Measurements from ENCODE around the gene PRKCB. TPM values are rescaled to one million over a fixed set of nuclear protein-coding genes. Genes with fewer than 3 reads are reported as not detected.

The PRKCB gene
- total RNA-seq, 4 donors from 2014 or later = 7.7 to 40.0 (median 12.2) TPM

- Histone ChIP-seq H3K9me3 (no peaks in the 10 kb centered on the region), H3K36me3 (no peaks in the 10 kb centered on the region), H3K4me1 (no peaks in the 10 kb centered on the region), H3K27ac (no peak overlapping the region), H3K4me3 (no peak overlapping the region), H3K27me3 (no peaks in the 10 kb centered on the region)
- WGBS = 60% methylated on average over 8 of the region's 8 CpGs
- TF ChIP-seq EP300 (IDR thresholded peaks at IDR 0.05) (no peak), POLR2A (IDR thresholded peaks at IDR 0.05) (no peak), POLR2AphosphoS5 (IDR thresholded peaks at IDR 0.05) (no peak)
- TF ChIP-seq, protein P1, sequence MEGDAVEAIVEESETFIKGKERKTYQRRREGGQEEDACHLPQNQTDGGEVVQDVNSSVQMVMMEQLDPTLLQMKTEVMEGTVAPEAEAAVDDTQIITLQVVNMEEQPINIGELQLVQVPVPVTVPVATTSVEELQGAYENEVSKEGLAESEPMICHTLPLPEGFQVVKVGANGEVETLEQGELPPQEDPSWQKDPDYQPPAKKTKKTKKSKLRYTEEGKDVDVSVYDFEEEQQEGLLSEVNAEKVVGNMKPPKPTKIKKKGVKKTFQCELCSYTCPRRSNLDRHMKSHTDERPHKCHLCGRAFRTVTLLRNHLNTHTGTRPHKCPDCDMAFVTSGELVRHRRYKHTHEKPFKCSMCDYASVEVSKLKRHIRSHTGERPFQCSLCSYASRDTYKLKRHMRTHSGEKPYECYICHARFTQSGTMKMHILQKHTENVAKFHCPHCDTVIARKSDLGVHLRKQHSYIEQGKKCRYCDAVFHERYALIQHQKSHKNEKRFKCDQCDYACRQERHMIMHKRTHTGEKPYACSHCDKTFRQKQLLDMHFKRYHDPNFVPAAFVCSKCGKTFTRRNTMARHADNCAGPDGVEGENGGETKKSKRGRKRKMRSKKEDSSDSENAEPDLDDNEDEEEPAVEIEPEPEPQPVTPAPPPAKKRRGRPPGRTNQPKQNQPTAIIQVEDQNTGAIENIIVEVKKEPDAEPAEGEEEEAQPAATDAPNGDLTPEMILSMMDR (IDR thresholded peaks at IDR 0.05) = no peak
- DNase-seq (ENCODE audit: low spot score in 2 of 2) = no peak
Observed at GRCh38 chr16:23902748-23903414, 67.1 kb downstream of the PRKCB start.

GRCh38 chr16:23905027-23905426 lies 69.2 kb downstream of the PRKCB start:
- no peak for TF ChIP-seq POLR2AphosphoS5 (IDR thresholded peaks at IDR 0.05)
- TF ChIP-seq, protein P1 (IDR thresholded peaks at IDR 0.05) = no peak
- TF ChIP-seq POLR2A (IDR thresholded peaks at IDR 0.05) = no peak
- TF ChIP-seq EP300 (IDR thresholded peaks at IDR 0.05) = no peak
- 19% methylated on average over 8 of the region's 8 CpGs for WGBS
- no peaks in the 10 kb centered on the region for H3K36me3 ChIP-seq
- no peak overlapping the region for H3K4me3 ChIP-seq
- no peaks in the 10 kb centered on the region for H3K27me3 ChIP-seq
- no peak for DNase-seq (ENCODE audit: low spot score in 2 of 2)
- no peak overlapping the region for H3K27ac ChIP-seq
- no peaks in the 10 kb centered on the region for H3K4me1 ChIP-seq
- H3K9me3 ChIP-seq = no peaks in the 10 kb centered on the region

GRCh38 chr16:23907457-23907902 lies 71.7 kb downstream of the PRKCB start:
- H3K27ac ChIP-seq = no peak overlapping the region
- 47% methylated on average over 3 of the region's 5 CpGs for WGBS

GRCh38 chr16:23907903-23908302 lies 72.1 kb downstream of the PRKCB start:
- Histone ChIP-seq H3K9me3 (no peaks in the 10 kb centered on the region), H3K4me3 (no peak overlapping the region), H3K27ac (no peak overlapping the region), H3K36me3 (no peaks in the 10 kb centered on the region), H3K4me1 (no peaks in the 10 kb centered on the region), H3K27me3 (no peaks in the 10 kb centered on the region)
- TF ChIP-seq EP300 (IDR thresholded peaks at IDR 0.05) (no peak), POLR2AphosphoS5 (IDR thresholded peaks at IDR 0.05) (no peak), POLR2A (IDR thresholded peaks at IDR 0.05) (no peak)
- TF ChIP-seq, protein P1 (IDR thresholded peaks at IDR 0.05) = no peak
- 63% methylated on average over 7 of the region's 7 CpGs for WGBS
- DNase-seq (ENCODE audit: low spot score in 2 of 2) = no peak

More at GRCh38 chr16:23907457-23907902, 71.7 kb downstream of the PRKCB start:
- H3K4me1 ChIP-seq = no peaks in the 10 kb centered on the region
- H3K36me3 ChIP-seq = no peaks in the 10 kb centered on the region
- no peak overlapping the region for H3K4me3 ChIP-seq
- no peaks in the 10 kb centered on the region for H3K27me3 ChIP-seq
- no peaks in the 10 kb centered on the region for H3K9me3 ChIP-seq
- TF ChIP-seq POLR2A (IDR thresholded peaks at IDR 0.05) (no peak), EP300 (IDR thresholded peaks at IDR 0.05) (no peak), POLR2AphosphoS5 (IDR thresholded peaks at IDR 0.05) (no peak)
- TF ChIP-seq, protein P1 (IDR thresholded peaks at IDR 0.05) = no peak
- no peak for DNase-seq (ENCODE audit: low spot score in 2 of 2)

DNA sequence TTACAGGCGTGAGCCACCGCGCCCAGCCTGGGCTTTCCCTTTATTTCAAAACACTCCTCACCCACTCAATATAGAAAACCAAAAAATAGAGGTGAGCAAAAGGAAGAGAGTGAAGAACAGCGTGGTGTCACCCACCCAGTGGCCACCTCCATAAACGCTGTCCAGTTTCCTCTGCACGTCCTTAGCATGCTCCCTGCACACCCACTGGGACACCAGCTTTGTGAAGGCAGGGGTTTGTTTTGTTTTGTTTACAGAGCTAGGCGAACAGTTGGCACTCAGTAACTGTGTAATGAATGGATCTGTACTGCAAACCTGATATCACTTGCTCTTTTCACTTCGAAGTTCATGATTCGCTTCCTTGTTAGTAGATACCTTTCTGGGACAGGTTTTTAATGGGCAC lies 73.0 kb downstream of the PRKCB start:
- Histone ChIP-seq H3K36me3 (no peaks in the 10 kb centered on the region), H3K4me1 (no peaks in the 10 kb centered on the region), H3K27ac (no peak overlapping the region), H3K4me3 (no peak overlapping the region), H3K27me3 (no peaks in the 10 kb centered on the region), H3K9me3 (no peaks in the 10 kb centered on the region)
- 89% methylated on average over 9 of the region's 9 CpGs for WGBS
- DNase-seq (ENCODE audit: low spot score in 2 of 2) = no peak
- TF ChIP-seq POLR2AphosphoS5 (IDR thresholded peaks at IDR 0.05) = no peak
- no peak for TF ChIP-seq EP300 (IDR thresholded peaks at IDR 0.05)
- TF ChIP-seq, protein P1 (IDR thresholded peaks at IDR 0.05) = no peak
